SU-DHL-6 (cell line): ENCODE measurements around the gene INA.

Source experiments
- H2AFZ ChIP-seq: fragments of 200-600 bp; sonication (generic); 2 replicates; pipeline ENCODE4 v1.6.1; 2014; ENCODE audit warnings: low read depth, mild to moderate bottlenecking, moderate library complexity, mixed read lengths, antibody characterized with exemption, low read length; ENCODE audit not compliant: severe bottlenecking
- H3F3A ChIP-seq: fragments of 200-600 bp; shearing (Covaris generic); 2 replicates; pipeline ENCODE4 v1.6.0; 2016; ENCODE audit warnings: antibody characterized with exemption, mild to moderate bottlenecking; ENCODE audit not compliant: insufficient read depth
- H3K27ac ChIP-seq: fragments of 200-600 bp; sonication (generic); 2 replicates; pipeline ENCODE4 v1.5.1; 2016; ENCODE audit warnings: low read depth, mild to moderate bottlenecking, low read length, moderate library complexity, mixed read lengths
- H3K27me3 ChIP-seq: fragments of 200-600 bp; sonication (generic), shearing (Covaris generic); 2 replicates; pipeline ENCODE4 v1.6.0; 2014; ENCODE audit warnings: mild to moderate bottlenecking, low read length
- H3K36me3 ChIP-seq: fragments of 200-600 bp; sonication (generic); 2 replicates; pipeline ENCODE4 v1.6.1; 2014; ENCODE audit warnings: mild to moderate bottlenecking, low read length, mixed read lengths
- H3K4me2 ChIP-seq: fragments of 300-600, 200-600 bp; shearing (Covaris generic), sonication (generic); 2 replicates; pipeline ENCODE4 v1.6.0; 2014; ENCODE audit warnings: low read length, low read depth, mild to moderate bottlenecking; ENCODE audit not compliant: poor library complexity, severe bottlenecking
- H3K4me3 ChIP-seq: fragments of 200-600 bp; sonication (generic); 2 replicates; pipeline ENCODE4 v1.5.1; 2014; ENCODE audit warnings: antibody characterized with exemption, low read length, mild to moderate bottlenecking, mixed read lengths; ENCODE audit not compliant: insufficient read depth, poor library complexity, severe bottlenecking
- H3K79me2 ChIP-seq: fragments of 200-600 bp; sonication (generic); 2 replicates; pipeline ENCODE4 v1.6.1; 2014; ENCODE audit warnings: mild to moderate bottlenecking, low read length, moderate library complexity; ENCODE audit not compliant: insufficient read depth
- H3K9ac ChIP-seq: fragments of 200-600 bp; sonication (generic); 2 replicates; pipeline ENCODE4 v1.7.0; 2014; ENCODE audit warnings: mild to moderate bottlenecking, low read length
- H3K9me2 ChIP-seq: fragments of 200-600 bp; sonication (generic); replicated peaks from 2 replicates; pipeline ENCODE4 v1.6.1; 2014; ENCODE audit warnings: low read length; ENCODE audit not compliant: insufficient read depth
- H3K9me3 ChIP-seq: fragments of 200-600 bp; sonication (generic); 2 replicates; pipeline ENCODE4 v1.6.1; 2014; ENCODE audit warnings: low read length, mixed read lengths; ENCODE audit not compliant: insufficient read depth
- H4K20me1 ChIP-seq: fragments of 200-600 bp; sonication (generic); 2 replicates; pipeline ENCODE4 v1.6.1; 2014; ENCODE audit warnings: low read depth, mild to moderate bottlenecking, antibody characterized with exemption, low read length, moderate library complexity, mixed read lengths
- EZH2phosphoT487 ChIP-seq: fragments of 200-600 bp; sonication (generic), shearing (Covaris generic); conservative IDR thresholded peaks from 2 replicates; pipeline ENCODE4 v1.6.1; 2018; ENCODE audit warnings: mild to moderate bottlenecking, antibody characterized with exemption, low read length, moderate library complexity, mixed read lengths
- TF ChIP-seq, protein P1 (sequence below): fragments of 200-600 bp; sonication (generic); IDR thresholded peaks from one replicate; pipeline ENCODE4 v1.5.1; 2017; ENCODE audit warnings: antibody characterized with exemption, mild to moderate bottlenecking, low read length, moderate library complexity; ENCODE audit not compliant: insufficient read depth, poor library complexity, severe bottlenecking

INA gene

DNA sequence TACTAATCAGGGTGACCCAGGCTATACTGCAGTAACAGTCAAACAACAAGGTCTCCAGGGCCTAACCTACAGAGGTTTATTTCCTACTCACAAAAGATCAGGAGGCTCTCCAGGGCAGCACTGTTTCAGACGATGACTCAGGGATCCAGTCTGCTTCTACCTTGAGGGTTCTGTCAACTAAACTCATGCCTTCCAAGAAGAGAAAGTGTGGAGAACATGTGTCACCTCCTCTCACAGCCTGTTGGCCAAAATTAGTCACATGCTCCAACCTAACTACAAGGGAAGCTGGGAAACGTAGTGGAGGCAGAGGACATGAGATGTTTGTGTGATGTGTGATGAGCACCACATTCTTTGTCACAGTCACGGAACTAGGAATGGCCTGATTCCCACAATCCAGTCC is 14.7 kb upstream of the INA start:
- no peaks in the 10 kb centered on the region for H3K36me3 ChIP-seq
- no peak overlapping the region for H3K27ac ChIP-seq
- no peak overlapping the region for H3K9ac ChIP-seq
- H3K9me3 ChIP-seq = no peaks in the 10 kb centered on the region
- no peaks in the 10 kb centered on the region for H3F3A ChIP-seq
- no peak for TF ChIP-seq EZH2phosphoT487
- TF ChIP-seq, protein P1, sequence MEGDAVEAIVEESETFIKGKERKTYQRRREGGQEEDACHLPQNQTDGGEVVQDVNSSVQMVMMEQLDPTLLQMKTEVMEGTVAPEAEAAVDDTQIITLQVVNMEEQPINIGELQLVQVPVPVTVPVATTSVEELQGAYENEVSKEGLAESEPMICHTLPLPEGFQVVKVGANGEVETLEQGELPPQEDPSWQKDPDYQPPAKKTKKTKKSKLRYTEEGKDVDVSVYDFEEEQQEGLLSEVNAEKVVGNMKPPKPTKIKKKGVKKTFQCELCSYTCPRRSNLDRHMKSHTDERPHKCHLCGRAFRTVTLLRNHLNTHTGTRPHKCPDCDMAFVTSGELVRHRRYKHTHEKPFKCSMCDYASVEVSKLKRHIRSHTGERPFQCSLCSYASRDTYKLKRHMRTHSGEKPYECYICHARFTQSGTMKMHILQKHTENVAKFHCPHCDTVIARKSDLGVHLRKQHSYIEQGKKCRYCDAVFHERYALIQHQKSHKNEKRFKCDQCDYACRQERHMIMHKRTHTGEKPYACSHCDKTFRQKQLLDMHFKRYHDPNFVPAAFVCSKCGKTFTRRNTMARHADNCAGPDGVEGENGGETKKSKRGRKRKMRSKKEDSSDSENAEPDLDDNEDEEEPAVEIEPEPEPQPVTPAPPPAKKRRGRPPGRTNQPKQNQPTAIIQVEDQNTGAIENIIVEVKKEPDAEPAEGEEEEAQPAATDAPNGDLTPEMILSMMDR = no peak
- H4K20me1 ChIP-seq = no peaks in the 10 kb centered on the region
- no peaks in the 10 kb centered on the region for H3K79me2 ChIP-seq
- no peak overlapping the region for H2AFZ ChIP-seq
- no peak overlapping the region for H3K4me3 ChIP-seq
- H3K9me2 ChIP-seq = no peaks in the 10 kb centered on the region
- H3K4me2 ChIP-seq = no peak overlapping the region
- no peaks in the 10 kb centered on the region for H3K27me3 ChIP-seq

DNA sequence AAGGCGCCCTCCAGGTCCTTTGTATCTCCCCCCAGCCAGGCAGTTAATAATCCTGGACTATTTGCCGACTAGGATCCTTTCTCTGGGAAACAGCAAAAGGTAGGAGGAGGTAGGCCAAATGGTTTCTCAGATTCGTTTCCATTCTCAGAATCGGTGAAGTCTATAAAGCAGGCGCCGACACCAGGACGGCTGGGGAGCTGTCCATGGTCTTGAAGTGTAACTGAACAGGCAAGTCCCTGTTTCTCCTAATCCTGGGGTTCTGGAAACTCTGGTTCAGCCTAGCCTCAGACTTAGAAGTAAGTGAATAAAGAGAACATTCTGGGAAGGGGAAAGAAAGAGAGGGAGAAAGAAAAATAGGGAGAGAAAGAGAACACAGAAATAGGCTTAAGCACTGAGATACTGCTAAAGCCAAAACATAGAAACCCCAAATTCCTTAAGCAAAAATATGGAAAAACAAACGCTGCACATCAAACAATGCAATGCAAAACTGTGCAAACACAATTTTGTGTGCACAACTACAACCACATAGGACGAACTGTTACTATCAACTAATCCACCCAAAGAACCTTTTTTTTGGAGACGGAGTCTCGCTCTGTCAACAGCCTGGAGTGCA is 11.1 kb upstream of the INA start:
- Histone ChIP-seq H3K9ac (no peak overlapping the region), H3F3A (no peaks in the 10 kb centered on the region), H3K27me3 (no peaks in the 10 kb centered on the region), H3K4me3 (no peak overlapping the region), H3K36me3 (no peaks in the 10 kb centered on the region), H3K27ac (no peak overlapping the region), H3K9me2 (no peaks in the 10 kb centered on the region), H4K20me1 (no peaks in the 10 kb centered on the region), H3K79me2 (no peaks in the 10 kb centered on the region), H3K4me2 (no peak overlapping the region), H3K9me3 (no peaks in the 10 kb centered on the region), H2AFZ (no peak overlapping the region)
- TF ChIP-seq EZH2phosphoT487 = no peak
- TF ChIP-seq, protein P1 = no peak

GRCh38 chr10:103273041-103273441 is 3.9 kb upstream of the INA start:
- Histone ChIP-seq H3K79me2 (no peaks in the 10 kb centered on the region), H3K4me2 (no peak overlapping the region), H3K36me3 (no peaks in the 10 kb centered on the region), H3K27ac (no peak overlapping the region), H2AFZ (no peak overlapping the region), H3K4me3 (no peak overlapping the region), H3K9me2 (no peaks in the 10 kb centered on the region), H3K9ac (no peak overlapping the region), H3K27me3 (no peaks in the 10 kb centered on the region), H3F3A (no peaks in the 10 kb centered on the region), H3K9me3 (no peaks in the 10 kb centered on the region), H4K20me1 (no peaks in the 10 kb centered on the region)
- TF ChIP-seq EZH2phosphoT487 = no peak
- TF ChIP-seq, protein P1 = no peak
